HepG2 (cell line): ENCODE measurements around the gene HCK. TPM values are rescaled to one million over a fixed set of nuclear protein-coding genes. Genes with fewer than 3 reads are reported as not detected.

Experiments
- CC2D1A ChIP-seq: sonication (generic); formaldehyde crosslinking; IDR thresholded peaks from 2 replicates; pipeline ENCODE4 v1.8.1; 2023; ENCODE audit warnings: mild to moderate bottlenecking, missing genetic modification reagents
- CREB1 ChIP-seq, 2 experiments: fragments of 450-650 bp in 1 of 2; IDR thresholded peaks; 2 replicates each; pipeline ENCODE4 v1.6.1; 2016 to 2017; ENCODE audit warnings: control low read depth in 1 of 2, mild to moderate bottlenecking in 1 of 2, missing compliant biosample characterization in 1 of 2, missing genetic modification characterization in 1 of 2
- KDM2A ChIP-seq: sonication (generic); formaldehyde crosslinking; IDR thresholded peaks from 2 replicates; pipeline ENCODE4 v1.4.0; 2020; ENCODE audit warnings: low read depth, missing genetic modification reagents, borderline replicate concordance
- MAZ ChIP-seq, 2 experiments: sonication (generic) in 1 of 2; formaldehyde crosslinking in 1 of 2; IDR thresholded peaks; 2 replicates each; pipeline versions ENCODE4 v1.5.0 to v1.6.1; 2012 to 2020; ENCODE audit warnings: low read depth in 2 of 2, mild to moderate bottlenecking in 2 of 2, borderline replicate concordance in 1 of 2, improper control_type of control experiment in 1 of 2, low read length in 1 of 2, missing genetic modification reagents in 1 of 2, moderate library complexity in 1 of 2
- SIX1 ChIP-seq: sonication (generic); formaldehyde crosslinking; IDR thresholded peaks from 2 replicates; pipeline ENCODE4 v1.4.0; 2020; ENCODE audit warnings: missing genetic modification reagents, borderline replicate concordance
- SP4 ChIP-seq: sonication (generic); formaldehyde crosslinking; IDR thresholded peaks from 2 replicates; pipeline ENCODE4 v1.8.1; 2023; ENCODE audit warnings: mild to moderate bottlenecking, missing genetic modification reagents
- ZFAT ChIP-seq: sonication (generic); formaldehyde crosslinking; conservative IDR thresholded peaks from 2 replicates; pipeline ENCODE4 v1.8.1; 2023; ENCODE audit warnings: missing genetic modification reagents, inconsistent platforms
- ZKSCAN8 ChIP-seq: IDR thresholded peaks from 2 replicates; pipeline ENCODE4 v1.6.1; 2016; ENCODE audit warnings: borderline replicate concordance, missing genetic modification reagents, missing compliant biosample characterization
- ZNF263 ChIP-seq: sonication (generic); formaldehyde crosslinking; IDR thresholded peaks from 2 replicates; pipeline ENCODE4 v1.4.0; 2020; ENCODE audit warnings: missing genetic modification reagents
- ZNF280B ChIP-seq: sonication (generic); formaldehyde crosslinking; IDR thresholded peaks from 2 replicates; pipeline ENCODE4 v1.5.0; 2020; ENCODE audit warnings: missing genetic modification reagents, mild to moderate bottlenecking, borderline replicate concordance
- ZNF431 ChIP-seq: sonication (generic); formaldehyde crosslinking; IDR thresholded peaks from 2 replicates; pipeline ENCODE4 v1.9.0; 2022; ENCODE audit warnings: missing genetic modification reagents, low read depth, mild to moderate bottlenecking, borderline replicate concordance
- ZNF580 ChIP-seq: IDR thresholded peaks from 2 replicates; pipeline ENCODE4 v1.6.1; 2016; ENCODE audit warnings: low read depth, borderline replicate concordance
- ZNF639 ChIP-seq: conservative IDR thresholded peaks from 2 replicates; pipeline ENCODE4 v1.6.1; 2018; ENCODE audit warnings: missing genetic modification reagents
- ZNF883 ChIP-seq: sonication (generic); formaldehyde crosslinking; IDR thresholded peaks from 2 replicates; pipeline ENCODE4 v1.5.1; 2020; ENCODE audit warnings: mild to moderate bottlenecking, missing genetic modification reagents; ENCODE audit errors: not compliant biosample characterization
- polyA plus RNA-seq, 8 experiments: library from polyadenylated mRNA; depleted of rRNA in 3 of 8; stranded (reverse) in 7 of 8; unstranded in 1 of 8; fragments of >200 nt; fragmentation: Illumina TruSeq in 4 of 8; extraction: Trizol in 4 of 8; gene quantifications; 2 replicates each; pipeline versions ENCODE4 v1.2.1 to v1.2.3, GENCODE V29; 2011 to 2016; ENCODE audit warnings: low read depth in 4 of 8, missing spikeins in 1 of 8, mixed read lengths in 1 of 8; ENCODE audit not compliant: insufficient read depth in 1 of 8
- total RNA-seq, 5 experiments: library from RNA; depleted of rRNA; stranded (reverse); fragments of >200 nt; fragmentation: Illumina TruSeq; extraction: Trizol; gene quantifications; 2 replicates each; pipeline ENCODE4 v1.2.3, GENCODE V29; 2016; ENCODE audit warnings: low read depth in 1 of 5
- TF ChIP-seq, protein P1 (sequence below): sonication (generic); formaldehyde crosslinking; IDR thresholded peaks from 2 replicates; pipeline ENCODE4 v1.4.0; 2020; ENCODE audit warnings: mild to moderate bottlenecking, missing genetic modification reagents
- TF ChIP-seq, protein P2 (sequence below): IDR thresholded peaks from 2 replicates; pipeline ENCODE4 v1.6.1; 2016; ENCODE audit warnings: missing genetic modification reagents, missing compliant biosample characterization
- TF ChIP-seq, protein P3 (sequence below): sonication (generic); formaldehyde crosslinking; IDR thresholded peaks from 2 replicates; pipeline ENCODE4 v1.4.0; 2020; ENCODE audit warnings: mild to moderate bottlenecking, missing genetic modification reagents
- TF ChIP-seq, protein P4 (sequence below): sonication (generic); formaldehyde crosslinking; IDR thresholded peaks from 2 replicates; pipeline ENCODE4 v1.4.0; 2020; ENCODE audit warnings: missing genetic modification reagents

HCK gene
- total and polyA plus RNA-seq, 2 of the 13 experiments (the other 11 are each of a cell fraction or from before 2014, with no cell fraction given), result 0.04 TPM; not detected in 1

DNA sequence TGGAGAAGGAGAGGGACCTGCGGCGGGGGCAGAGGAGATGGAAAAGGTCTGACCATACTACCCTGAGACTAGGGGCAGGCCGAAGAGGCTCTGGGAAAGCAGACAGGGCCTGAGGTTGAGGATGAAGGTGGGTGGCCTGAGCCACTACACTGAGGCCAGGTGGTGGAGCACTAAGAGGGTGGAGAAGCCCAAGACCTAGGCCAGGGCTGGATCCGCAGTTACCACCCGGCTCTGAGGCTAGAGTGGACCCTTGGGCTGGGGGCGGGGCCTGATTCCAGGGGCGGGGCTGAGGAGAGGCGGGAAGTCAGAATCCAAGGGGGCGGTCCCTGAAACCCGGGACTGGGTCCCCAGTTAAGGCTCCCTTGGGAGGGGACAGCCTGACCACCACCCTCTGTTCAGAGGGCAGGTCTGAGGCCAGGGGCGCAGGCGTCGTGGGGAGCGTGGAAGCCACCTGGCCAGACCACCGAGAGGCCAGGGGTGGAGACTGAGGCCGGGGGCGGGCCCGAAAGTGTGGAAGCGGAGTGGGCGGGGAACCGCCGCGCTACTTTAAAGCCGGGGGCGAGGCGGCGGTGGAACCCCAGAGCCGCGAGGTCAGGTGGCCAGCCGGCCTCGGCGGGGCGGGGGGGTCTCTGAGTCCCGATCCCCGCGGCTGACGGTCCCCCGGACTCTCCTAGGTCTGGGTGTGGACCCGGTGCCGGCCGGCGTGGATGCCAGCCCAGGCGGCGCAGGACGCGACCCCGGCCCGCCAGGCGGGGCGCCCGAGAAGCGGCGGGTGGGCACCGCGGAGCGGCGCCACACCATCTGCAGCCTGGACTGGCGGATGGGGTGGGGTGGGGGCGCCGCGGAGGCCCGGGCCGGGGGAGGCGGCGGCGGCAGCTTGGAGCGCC is 33.5 kb upstream of the HCK start (continued):
- TF ChIP-seq ZKSCAN8 (no peak), SIX1 (CRISPR knock-in tag) (no peak), ZNF263 (peak; percentile 37), ZNF639 (CRISPR knock-in tag) (no peak), MAZ (IDR thresholded peaks at IDR 0.05; ENCODE audit: borderline replicate concordance, low read depth, low read length) (no peak), MAZ (CRISPR knock-in tag; IDR thresholded peaks at IDR 0.05; ENCODE audit: low read depth) (peak; percentile 46), CC2D1A (CRISPR knock-in tag) (no peak), SP4 (CRISPR knock-in tag) (peak; percentile 66; the same call in 1 of the 2 replicates), KDM2A (peak; percentile 9; the same call in 1 of the 2 replicates), CREB1 (IDR thresholded peaks at IDR 0.05) (no peak), CREB1 (CRISPR knock-in tag; IDR thresholded peaks at IDR 0.05) (no peak), ZNF580 (CRISPR knock-in tag) (no peak), ZNF280B (CRISPR knock-in tag) (peak; percentile 92), ZFAT (CRISPR knock-in tag) (no peak), ZNF883 (CRISPR knock-in tag) (peak; percentile 47), ZNF431 (CRISPR knock-in tag) (no peak)
- TF ChIP-seq, protein P1, sequence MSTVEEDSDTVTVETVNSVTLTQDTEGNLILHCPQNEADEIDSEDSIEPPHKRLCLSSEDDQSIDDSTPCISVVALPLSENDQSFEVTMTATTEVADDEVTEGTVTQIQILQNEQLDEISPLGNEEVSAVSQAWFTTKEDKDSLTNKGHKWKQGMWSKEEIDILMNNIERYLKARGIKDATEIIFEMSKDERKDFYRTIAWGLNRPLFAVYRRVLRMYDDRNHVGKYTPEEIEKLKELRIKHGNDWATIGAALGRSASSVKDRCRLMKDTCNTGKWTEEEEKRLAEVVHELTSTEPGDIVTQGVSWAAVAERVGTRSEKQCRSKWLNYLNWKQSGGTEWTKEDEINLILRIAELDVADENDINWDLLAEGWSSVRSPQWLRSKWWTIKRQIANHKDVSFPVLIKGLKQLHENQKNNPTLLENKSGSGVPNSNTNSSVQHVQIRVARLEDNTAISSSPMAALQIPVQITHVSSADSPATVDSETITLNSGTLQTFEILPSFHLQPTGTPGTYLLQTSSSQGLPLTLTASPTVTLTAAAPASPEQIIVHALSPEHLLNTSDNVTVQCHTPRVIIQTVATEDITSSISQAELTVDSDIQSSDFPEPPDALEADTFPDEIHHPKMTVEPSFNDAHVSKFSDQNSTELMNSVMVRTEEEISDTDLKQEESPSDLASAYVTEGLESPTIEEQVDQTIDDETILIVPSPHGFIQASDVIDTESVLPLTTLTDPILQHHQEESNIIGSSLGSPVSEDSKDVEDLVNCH, result no peak
- TF ChIP-seq, protein P2, sequence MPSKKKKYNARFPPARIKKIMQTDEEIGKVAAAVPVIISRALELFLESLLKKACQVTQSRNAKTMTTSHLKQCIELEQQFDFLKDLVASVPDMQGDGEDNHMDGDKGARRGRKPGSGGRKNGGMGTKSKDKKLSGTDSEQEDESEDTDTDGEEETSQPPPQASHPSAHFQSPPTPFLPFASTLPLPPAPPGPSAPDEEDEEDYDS (CRISPR knock-in tag), result peak; percentile 75
- TF ChIP-seq, protein P3, sequence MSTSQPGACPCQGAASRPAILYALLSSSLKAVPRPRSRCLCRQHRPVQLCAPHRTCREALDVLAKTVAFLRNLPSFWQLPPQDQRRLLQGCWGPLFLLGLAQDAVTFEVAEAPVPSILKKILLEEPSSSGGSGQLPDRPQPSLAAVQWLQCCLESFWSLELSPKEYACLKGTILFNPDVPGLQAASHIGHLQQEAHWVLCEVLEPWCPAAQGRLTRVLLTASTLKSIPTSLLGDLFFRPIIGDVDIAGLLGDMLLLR (CRISPR knock-in tag), result peak; percentile 60
- TF ChIP-seq, protein P4, sequence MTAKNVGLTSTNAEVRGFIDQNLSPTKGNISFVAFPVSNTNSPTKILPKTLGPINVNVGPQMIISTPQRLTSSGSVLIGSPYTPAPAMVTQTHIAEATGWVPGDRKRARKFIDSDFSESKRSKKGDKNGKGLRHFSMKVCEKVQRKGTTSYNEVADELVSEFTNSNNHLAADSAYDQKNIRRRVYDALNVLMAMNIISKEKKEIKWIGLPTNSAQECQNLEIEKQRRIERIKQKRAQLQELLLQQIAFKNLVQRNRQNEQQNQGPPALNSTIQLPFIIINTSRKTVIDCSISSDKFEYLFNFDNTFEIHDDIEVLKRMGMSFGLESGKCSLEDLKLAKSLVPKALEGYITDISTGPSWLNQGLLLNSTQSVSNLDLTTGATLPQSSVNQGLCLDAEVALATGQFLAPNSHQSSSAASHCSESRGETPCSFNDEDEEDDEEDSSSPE (CRISPR knock-in tag), result peak; percentile 32; the same call in 1 of the 2 replicates
